GM23248 (cell line): ENCODE measurements around the gene RELT.

ENCODE experiments used
- EZH2 ChIP-seq: fragments of 200-600 bp; sonication (generic); IDR thresholded peaks from 2 replicates; pipeline ENCODE4 v1.6.1; 2018; ENCODE audit warnings: antibody characterized with exemption, mild to moderate bottlenecking; ENCODE audit not compliant: insufficient read depth, poor library complexity, severe bottlenecking
- EZH2phosphoT487 ChIP-seq: fragments of 200-600 bp; sonication (generic); IDR thresholded peaks from 2 replicates; pipeline ENCODE4 v1.6.1; 2018; ENCODE audit warnings: antibody characterized with exemption, moderate library complexity, mild to moderate bottlenecking, low read depth; ENCODE audit not compliant: insufficient read depth

DNA sequence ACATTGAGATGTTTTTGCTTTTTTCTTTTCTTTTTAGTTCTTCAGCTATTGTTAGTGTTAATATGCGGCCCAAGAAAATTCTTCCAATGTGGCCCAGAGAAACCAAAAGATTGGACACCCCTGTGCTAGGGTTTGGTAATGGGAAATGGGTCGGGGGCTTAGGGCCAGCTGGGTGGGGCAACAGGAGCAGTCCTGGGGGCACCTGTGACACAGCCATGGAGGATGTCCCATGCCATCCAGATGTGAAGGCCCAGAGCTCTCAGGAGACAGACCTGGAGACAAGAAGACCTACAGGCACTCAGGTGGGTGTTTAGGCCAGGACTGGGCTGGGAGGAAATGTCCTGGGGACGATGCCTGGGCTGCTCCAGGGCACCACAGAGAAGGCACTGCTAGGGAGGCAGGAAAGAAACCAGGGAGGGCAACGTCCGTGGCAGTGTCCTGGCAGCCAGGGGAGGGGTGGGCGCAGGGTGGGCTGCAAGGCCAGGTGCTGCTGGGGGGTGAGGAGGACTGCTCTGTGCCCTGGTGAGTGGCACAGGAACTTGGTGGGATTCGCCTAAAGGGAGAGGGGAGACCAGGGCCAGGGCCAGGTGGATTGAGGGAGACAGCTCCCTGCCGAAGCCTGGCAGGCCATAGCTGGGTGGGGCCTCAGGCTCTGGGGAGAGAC, 21.4 kb downstream of the RELT start:
- TF ChIP-seq EZH2phosphoT487 (no peak), EZH2 (no peak)
